Right ventricle myocardium inferior (tissue), 1 donor: ENCODE data around the gene TSC2. TPM values are rescaled to one million over a fixed set of nuclear protein-coding genes. Genes with fewer than 3 reads are reported as not detected.

Experiments used
- ATAC-seq: fragments of 200-7000 bp; cut with Tn5 transposase; one replicate; pipeline ENCODE4 v1.9.1; 2020; ENCODE audit warnings: mild to moderate bottlenecking, moderate library complexity
- DNase-seq: peaks from one replicate; pipeline ENCODE4 v3.0.0; 2021; ENCODE audit errors: missing footprints
- intact Hi-C: fragments of 100-400 bp; cut with DNase I; formaldehyde crosslinking; loops from one replicate; pipeline ENCODE4 v1.11.0; 2022
- long read RNA-seq: library from polyadenylated mRNA; unstranded; transcript quantifications from one replicate; pipeline ENCODE4 v2.0.0, GENCODE V29; 2021
- total RNA-seq: library from RNA; stranded (reverse); fragmentation: NEBNext Ultra II Directional; extraction: Animal tissue kit (Norgen Biotek cat#: 25700); gene quantifications from one replicate; pipeline ENCODE4 v1.2.1, GENCODE V29; 2021
- donor health status: DM: no; HTN: yes; CAD: no; lungs with severe emphysema.

The TSC2 gene
- 62.8 TPM for total RNA-seq
- long read RNA-seq, full-length matches to known transcripts, result 14 of 39 reads
- long read RNA-seq, partial matches to known transcripts, result 16 of 39 reads
- long read RNA-seq, other reads (novel, unspliced or antisense), result 9 of 39 reads

- DNase-seq, result peak; percentile 99
- peak; percentile 96 for ATAC-seq
- intact Hi-C loops, result loop anchor here (2.0 to 5.0 kb wide), 2 partner anchors 15 to 75 kb away; no protein-coding TSS in a partner anchor
Measured at GRCh38 chr16:2047330-2048115, at the start of gene TSC2, which contains the start of gene NTHL1. Gene TSC2 (plus strand): TSS chr16:2047985. CDS start chr16:2048616, 631 bp downstream. Gene NTHL1 (minus strand): TSS chr16:2047834. CDS start chr16:2047823, 11 bp downstream.

- intact Hi-C loops, result no loop called here
- no peak for ATAC-seq
- no peak for DNase-seq
Measured at GRCh38 chr16:1998360-1998835, 49.4 kb upstream of the TSC2 start.

- ATAC-seq, result no peak
- no peak for DNase-seq
- intact Hi-C loops, result no loop called here
Measured at GRCh38 chr16:1998852-1999801, 48.7 kb upstream of the TSC2 start.

- DNase-seq (no peak), ATAC-seq (no peak)
- intact Hi-C loops, result no loop called here
Measured at GRCh38 chr16:1999866-2000514, 47.8 kb upstream of the TSC2 start.

GRCh38 chr16:2001035-2001434 lies 46.8 kb upstream of the TSC2 start:
- DNase-seq, result no peak
- ATAC-seq, result no peak
- intact Hi-C loops, result no loop called here

- DNase-seq (no peak), ATAC-seq (no peak)
- intact Hi-C loops, result no loop called here
Measured at GRCh38 chr16:2001456-2002355, 46.1 kb upstream of the TSC2 start.

- DNase-seq, result no peak
- intact Hi-C loops, result no loop called here
- no peak for ATAC-seq
Measured at GRCh38 chr16:2002406-2003230, 45.2 kb upstream of the TSC2 start.

- ATAC-seq (no peak), DNase-seq (no peak)
- intact Hi-C loops, result no loop called here
Measured at GRCh38 chr16:2003231-2003826, 44.5 kb upstream of the TSC2 start.

- intact Hi-C loops, result no loop called here
- peak; percentile 91 for ATAC-seq
- DNase-seq, result peak; percentile 95
Measured at GRCh38 chr16:2003827-2004641, 43.8 kb upstream of the TSC2 start.

- DNase-seq (no peak), ATAC-seq (no peak)
- intact Hi-C loops, result no loop called here
Measured at GRCh38 chr16:2004795-2005517, 42.8 kb upstream of the TSC2 start.

- ATAC-seq, result no peak
- DNase-seq, result no peak
- intact Hi-C loops, result no loop called here
Measured at GRCh38 chr16:2005646-2006045, 42.1 kb upstream of the TSC2 start.

- ATAC-seq (no peak), DNase-seq (no peak)
- intact Hi-C loops, result no loop called here
Measured at GRCh38 chr16:2006317-2006716, 41.5 kb upstream of the TSC2 start.

GRCh38 chr16:2007081-2007836 lies 40.5 kb upstream of the TSC2 start:
- intact Hi-C loops, result no loop called here
- ATAC-seq (no peak), DNase-seq (no peak)

- intact Hi-C loops, result no loop called here
- ATAC-seq (no peak), DNase-seq (no peak)
Measured at GRCh38 chr16:2008009-2008526, 39.7 kb upstream of the TSC2 start.
